Activated T-cell treated with anti-CD3 and anti-CD28 coated beads for 1 hour (primary cell): ENCODE results near the gene SHANK3.

Experiments used
- DNase-seq: peaks from one replicate; pipeline ENCODE4 v3.0.0-alpha.2; 2020; ENCODE audit warnings: low read depth

The SHANK3 gene

DNA sequence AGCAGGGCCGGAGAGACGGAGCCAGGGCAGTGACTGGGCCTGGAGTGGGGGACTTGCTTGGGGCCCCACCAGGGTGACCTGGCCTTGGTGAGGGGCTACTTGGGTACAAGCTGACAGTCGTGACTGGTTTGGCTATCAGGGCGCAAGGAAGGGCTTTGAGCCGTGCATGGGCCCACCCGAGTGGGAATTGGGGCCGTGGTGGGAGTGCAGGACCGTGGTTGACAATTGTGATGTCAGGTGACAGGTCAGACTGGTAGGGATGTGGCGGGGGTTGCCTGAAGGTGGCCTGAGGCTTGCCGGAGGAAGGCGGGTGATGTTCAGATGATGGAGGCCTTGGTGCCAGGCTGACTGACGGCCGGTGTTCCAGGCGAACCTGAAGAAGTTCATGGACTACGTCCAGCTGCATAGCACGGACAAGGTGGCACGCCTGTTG is 5.6 kb downstream of the SHANK3 start:
- DNase-seq, result no peak

DNA sequence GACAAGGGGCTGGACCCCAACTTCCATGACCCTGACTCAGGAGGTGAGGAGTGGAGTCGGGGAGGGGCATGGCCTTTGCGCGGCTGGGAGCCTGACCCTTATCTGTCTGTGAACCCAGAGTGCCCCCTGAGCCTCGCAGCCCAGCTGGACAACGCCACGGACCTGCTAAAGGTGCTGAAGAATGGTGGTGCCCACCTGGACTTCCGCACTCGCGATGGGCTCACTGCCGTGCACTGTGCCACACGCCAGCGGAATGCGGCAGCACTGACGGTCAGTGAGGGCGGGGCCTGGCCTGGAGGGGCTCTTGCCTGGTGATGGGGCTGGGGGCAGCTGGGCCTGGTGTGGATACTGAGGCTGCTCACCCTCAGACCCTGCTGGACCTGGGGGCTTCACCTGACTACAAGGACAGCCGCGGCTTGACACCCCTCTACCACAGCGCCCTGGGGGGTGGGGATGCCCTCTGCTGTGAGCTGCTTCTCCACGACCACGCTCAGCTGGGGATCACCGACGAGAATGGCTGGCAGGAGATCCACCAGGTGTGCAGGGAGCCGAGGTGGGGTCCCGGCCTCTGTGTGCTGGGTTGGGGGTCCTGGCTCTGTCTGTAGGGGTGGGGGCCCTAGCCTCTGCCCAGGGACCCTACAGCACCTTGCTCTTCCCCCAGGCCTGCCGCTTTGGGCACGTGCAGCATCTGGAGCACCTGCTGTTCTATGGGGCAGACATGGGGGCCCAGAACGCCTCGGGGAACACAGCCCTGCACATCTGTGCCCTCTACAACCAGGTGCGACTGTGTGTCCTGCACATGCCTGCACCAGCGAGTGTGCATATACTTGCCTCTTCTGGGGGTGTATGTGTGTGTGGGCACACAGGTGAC is 6.3 kb downstream of the SHANK3 start:
- no peak for DNase-seq

DNA sequence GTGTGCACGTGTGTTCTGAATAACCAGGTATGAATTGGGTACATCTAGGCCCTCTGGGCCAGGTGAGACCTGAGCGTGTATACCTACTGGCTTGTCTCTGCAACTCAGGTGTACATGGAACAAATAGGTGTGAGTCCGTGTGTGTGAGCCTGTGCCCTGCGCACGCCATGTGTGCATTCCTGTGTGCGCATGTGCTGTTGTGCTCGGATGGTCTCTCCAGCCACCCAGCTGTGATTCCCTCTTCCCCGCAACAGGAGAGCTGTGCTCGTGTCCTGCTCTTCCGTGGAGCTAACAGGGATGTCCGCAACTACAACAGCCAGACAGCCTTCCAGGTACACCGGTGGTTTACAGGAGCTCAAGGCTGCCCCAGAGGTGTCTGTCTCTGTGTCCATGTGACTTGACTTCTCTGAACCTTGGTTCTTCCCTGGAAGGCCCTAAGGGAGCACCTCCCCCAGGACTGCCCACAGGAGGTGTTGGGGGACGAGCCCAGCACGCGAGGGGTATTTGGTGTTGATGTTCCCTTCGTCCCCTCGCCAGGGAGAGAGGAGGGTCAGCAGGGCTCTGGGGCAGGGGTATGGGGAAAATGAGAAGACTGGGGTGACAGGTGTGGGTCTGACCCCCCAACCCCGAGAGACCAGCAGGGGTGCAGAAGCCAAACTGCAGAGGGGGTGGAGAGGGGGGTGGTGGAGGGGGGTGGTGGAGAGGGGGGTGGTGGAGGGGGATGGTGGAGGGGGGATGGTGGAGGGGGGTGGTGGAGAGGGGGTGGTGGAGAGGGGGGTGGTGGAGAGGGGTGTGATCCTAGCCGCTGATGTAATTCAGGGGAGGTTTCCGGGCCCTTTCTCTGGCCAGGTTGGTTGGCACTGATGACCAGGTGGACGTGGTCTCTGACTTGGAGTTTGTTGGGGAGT is 10.7 kb downstream of the SHANK3 start:
- no peak for DNase-seq

DNA sequence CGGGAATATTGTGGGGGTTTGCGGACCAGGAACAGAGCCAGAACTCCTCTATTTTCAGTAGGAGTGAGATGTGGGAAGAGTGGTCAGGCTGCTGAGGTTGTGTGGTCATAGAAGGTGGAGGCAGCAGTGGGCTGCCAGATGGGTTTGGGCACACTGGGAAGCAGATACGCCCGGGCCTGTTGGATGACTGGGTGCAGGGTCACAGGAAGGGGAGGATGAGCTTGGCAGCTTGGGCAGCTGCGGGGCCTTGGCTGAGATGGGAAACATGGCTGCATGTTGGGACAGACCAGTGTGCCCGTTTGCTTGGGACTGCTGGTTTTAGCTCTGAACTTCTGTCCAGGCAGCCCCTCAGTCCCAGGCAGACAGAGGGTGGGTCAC is 11.4 kb downstream of the SHANK3 start:
- DNase-seq, result no peak

DNA sequence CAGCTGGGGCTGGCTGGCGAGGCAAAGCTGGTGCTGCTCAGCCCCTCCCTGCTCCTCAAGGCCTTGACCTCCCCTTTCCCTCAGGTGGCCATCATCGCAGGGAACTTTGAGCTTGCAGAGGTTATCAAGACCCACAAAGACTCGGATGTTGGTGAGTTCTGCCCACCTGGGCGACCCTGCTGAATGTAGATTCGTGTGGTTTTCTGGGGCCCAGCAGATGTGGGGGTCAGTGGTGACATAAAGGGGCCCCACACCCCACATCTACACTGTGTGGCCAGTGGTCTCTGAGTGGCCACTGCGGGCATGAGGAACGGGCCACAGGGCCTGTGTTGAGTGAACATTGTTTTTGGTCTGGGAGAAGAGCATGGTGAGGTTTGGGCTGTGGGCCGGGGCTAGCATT is 11.9 kb downstream of the SHANK3 start:
- DNase-seq, result no peak

DNA sequence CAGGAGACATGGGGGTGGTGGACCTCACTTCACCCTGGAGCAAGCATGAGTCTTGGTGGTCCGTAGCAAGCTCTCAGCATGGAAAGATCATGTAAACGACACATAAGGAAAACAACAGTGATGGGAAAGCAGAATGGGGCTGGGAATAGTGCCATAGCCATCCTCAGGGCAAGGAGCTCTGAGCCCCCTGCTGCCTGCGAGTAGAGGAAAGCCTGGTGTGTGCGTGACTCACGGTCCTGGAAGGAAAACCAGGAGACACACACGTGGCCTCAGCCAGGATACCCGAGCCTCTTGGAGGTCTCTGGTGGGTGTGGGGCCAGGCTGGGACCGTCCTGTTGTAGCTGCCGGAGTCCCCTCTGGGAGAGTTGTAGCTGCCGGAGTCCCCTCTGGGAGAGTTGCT is 12.4 kb downstream of the SHANK3 start:
- DNase-seq, result no peak

DNA sequence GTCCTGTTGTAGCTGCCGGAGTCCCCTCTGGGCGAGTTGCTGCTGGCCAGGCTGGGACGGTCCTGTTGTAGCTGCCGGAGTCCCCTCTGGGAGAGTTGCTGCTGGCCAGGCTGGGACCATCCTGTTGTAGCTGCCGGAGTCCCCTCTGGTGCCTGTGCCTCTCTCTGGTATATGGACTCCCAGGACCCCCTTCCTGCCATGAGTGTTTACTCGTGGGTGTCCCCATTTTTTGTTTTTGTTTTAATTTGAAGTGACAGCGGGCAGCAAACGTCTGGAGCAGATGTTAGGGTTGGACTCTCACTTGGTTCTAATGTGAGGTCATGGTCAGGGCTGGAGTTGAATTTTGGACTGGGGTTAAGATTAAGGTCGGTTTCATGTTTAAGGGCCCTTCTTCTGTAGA is 14.2 kb downstream of the SHANK3 start:
- no peak for DNase-seq

DNA sequence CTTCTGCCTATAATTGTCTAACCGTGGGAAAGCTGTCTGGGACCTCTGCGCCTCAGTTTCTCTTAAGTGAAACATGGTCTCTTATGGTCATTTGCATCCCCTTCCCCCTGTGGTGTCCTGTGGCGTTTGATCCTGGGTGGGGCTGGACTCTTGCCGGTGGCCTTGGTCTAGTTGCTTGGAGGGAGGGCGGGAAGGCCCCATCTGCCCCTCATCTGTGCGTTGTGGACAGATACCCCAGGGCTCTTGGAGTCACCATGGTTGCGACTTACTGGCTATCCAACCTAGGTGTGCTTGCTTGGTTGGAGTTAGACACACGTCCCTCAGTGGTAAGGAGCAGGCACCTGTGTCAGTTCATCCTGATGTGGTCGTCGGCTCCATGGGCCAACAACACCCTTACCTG is 15.2 kb downstream of the SHANK3 start:
- no peak for DNase-seq

DNA sequence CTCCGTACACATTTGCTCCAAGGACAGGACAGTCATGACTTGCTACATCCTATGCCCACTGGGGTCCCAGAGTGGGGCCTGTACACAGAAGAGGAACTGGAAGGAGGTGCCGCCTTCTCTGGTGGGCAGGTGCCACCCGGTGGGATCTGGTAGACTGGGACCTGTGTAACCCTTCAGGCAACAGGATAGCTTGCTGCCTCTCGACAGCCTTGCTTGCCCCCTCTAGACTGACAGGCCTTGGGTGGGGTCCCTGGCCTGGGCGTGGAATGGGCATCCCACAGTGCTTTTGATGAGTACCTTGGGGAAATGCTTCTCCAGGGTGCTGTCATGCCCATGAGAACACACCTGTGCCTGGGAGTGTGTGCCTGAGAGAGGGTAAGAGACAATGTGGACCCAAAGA is 15.8 kb downstream of the SHANK3 start:
- no peak for DNase-seq

DNA sequence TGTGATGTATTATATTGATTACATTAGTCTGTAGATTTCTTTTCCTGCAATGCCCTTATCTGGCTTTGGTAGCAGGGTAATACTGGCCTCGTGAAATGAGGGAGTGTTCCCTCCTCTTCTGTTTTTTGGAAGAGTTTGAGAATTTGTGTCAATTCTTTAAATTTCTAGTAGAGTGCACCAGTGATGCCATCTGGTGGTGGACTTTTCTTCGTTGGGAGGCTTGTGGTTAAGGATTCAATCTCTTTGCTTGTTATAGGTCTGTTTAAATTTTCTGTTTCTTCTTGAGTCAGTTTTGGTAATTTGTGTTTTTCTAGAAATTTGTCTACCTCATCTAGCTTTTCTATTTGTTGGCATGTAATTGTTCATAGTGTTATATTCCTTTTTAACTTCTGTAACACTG is 18.9 kb downstream of the SHANK3 start:
- no peak for DNase-seq

DNA sequence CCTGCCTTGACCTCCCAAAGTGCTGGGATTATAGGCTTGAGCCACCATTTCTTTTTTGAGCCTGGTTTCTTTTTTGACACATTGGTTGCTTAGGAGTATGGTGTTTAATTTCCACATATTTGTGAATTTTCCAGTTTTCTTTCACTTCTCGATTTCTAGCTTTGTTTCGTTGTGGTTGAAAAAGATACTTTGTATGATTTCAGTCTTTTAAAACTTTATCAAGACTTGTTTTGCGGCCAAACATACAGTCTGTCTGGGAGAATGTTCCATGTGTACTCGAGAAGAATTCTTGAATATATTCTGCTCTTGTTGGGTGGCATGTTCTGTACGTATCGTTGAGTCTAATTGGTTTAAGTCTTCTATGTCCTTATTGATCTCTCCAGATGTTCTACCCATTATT is 20.8 kb downstream of the SHANK3 start:
- no peak for DNase-seq

DNA sequence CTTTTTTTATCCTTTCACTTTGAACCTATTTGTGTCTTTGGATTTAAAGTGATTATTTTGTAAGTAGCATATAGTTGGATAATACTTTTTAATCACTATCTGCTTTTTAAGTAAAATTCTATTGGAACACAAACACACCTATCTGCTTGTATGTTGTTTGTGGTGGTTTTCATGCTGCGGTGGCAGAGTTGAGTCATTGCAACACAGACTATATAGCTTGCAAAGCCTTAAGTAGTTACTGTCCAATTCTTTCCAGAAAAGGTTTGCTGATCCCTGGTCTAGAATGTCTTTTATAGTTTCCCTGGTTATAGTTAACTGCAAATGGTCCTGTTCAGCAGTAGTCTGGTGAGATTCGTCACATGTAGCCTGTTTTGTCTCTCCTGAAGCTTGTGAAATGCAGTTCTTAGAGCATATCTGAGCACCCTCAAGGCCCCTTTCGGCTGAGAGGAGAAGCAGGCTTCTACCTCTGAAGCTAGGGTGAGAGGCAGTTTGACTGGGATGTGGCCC is 21.5 kb downstream of the SHANK3 start:
- no peak for DNase-seq

DNA sequence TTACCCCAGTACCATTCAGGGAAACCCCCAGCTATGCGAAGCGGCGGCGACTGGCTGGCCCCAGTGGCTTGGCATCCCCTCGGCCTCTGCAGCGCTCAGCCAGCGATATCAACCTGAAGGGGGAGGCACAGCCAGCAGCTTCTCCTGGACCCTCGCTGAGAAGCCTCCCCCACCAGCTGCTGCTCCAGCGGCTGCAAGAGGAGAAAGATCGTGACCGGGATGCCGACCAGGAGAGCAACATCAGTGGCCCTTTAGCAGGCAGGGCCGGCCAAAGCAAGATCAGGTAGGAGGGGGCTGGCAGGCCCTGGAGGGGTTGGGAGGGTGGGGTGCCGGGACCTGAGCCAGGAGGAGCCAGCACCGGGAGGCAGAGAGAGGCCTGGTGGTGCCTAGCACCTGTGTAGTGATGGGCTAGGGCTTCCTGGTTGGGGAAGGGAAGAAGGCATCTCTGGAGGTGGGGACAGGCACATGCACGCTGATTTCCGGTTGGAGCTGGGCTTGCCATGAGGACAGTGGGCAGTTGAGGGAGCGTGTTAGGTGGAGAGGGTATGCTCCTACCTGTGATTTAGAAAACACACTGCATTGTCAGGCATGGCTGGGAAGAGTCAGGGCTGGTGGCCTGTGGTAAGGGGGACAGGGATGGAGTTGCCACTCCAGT is 22.3 kb downstream of the SHANK3 start:
- DNase-seq, result no peak

DNA sequence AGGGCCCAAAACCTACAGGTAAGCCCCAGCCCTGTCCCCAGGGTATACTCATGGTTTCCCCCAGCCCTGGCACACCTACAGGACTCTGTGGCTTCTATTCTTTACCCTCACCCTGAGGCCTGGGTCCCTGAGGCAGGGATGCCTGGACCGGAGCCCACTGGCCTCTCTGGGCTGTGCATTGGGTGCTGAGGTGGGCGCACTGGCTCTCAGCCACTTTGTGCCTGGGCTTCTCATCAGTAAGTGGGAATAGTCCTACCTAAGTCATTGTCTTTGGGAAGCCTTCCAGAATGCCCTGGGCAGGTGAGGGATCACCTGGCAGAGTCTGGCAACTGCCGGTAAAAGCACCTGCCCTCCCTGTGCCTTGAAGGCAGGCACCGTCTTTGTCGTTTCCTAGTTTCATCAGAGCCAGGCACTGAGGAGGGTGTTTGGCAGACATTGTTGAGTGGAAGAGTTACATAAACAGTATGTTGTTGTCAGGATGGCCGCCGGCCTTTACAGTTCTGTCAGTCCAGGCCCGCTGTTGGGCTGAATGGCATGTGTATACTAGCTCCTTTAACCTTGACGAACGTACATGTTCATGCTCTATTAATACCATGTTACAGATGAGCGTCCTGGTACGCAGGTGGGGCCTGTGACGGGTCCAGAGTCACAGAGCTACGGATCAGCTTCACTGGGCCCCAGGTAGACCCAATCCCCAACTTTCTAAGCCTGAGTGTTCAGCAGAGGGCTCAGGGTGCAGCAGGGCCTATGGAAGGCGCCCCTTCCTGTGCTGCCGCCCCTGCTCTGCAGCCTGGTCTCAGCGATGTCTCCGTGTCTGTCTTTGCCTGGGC is 23.0 kb downstream of the SHANK3 start:
- DNase-seq, result no peak

DNA sequence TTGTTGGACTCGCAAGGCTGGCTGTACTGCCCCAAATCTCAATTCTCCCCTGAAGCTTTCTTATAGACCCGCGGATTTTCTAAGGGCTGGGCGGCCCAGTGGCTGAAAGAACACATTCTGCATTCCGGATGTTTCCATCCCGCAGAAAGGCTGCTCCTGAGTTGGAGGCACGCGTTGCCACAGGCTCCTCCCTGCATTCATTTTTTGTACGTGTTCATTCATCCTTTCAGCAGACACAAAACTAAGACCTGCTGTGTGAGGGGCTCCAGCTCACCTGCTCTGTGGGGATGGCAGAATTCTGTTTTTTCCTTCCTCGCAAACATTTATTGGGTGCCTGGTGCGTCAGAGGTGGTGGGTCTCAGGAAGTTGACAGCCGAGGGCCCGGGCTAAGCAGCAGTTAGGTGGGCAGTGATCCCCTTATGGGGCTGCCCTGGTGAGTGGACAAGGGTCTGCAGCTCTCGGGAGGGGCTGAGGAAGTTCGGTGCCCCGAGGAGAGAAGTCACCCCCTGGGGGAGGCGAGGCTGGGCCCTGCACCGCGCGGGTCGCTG is 23.7 kb downstream of the SHANK3 start:
- DNase-seq, result no peak

DNA sequence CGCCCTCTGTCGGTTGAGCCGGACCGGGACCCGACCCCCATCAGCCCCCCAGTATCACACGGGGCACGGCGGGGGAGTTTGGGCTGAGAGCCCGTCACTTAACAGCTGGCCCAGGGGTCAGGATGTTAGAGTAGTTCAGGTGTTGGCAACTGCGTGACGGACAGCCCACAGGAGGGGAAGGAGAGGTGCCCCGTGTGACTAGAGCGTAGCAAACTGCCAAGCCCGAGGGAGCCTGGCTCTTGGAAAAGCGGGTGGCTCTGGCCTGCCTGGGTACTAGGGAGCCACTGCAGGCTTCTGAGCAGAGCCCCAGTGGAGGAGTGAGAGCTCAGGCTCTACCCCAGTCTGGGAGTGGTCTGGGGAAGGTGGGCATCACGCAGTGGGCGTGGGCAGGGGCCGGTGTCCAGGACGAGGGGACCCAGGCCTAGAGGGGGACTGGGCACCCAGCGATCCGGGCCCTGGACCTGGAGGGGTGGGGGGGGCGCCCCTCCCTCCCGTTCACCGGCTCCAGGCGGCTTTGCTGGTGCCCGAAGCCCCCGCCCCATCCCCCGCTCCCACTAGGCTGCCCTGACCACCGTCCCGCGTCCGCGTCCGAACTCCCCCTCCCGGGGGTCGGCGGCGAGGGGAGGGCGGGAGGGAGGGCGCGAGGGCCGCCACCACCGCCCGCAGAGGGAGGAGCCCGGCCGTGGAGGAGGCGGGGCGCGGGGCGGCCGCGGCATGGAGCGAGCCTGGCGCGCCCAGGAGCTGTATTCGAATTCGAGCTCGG is 24.4 kb downstream of the SHANK3 start:
- no peak for DNase-seq

DNA sequence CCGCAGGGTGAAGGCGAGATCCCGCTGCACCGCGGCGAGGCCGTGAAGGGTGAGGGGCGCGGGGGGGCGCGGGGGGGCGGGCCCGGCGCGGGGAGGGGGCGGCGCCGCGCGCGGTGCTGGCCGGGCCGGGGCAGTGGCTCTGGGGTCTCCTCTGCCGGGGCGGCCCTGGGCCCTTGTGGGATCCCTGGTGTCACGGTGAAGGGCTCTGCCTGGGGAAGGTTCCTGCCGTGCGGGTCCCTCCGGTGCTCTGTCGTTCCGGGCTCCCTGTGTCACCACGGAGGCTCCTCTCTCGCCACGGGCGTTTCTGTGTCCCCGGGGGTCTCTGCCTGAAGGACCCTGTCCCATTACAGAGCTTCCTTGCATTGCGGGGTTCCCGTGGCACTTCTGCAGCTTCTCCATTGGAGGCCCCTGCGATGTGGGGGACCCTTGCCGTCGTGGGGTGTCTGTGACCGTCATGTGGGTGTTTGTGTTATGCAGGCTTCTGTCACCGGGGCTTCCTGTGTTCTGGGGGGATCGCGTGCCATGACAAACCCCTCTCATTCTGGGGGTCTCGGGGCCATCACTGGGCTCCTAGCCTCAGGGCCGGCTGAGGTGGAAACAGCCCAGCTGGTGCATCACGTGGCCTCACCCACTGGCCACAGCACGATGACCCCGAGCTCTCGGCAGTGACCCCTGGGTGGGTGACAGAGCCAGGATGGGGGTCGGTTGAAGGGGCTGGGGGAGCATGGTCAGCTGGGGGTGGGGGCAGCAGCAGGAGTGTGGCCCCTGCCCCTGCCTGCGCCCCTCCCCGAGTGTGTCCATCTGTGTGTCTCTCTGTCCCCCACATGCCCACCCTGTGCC is 25.3 kb downstream of the SHANK3 start:
- no peak for DNase-seq

DNA sequence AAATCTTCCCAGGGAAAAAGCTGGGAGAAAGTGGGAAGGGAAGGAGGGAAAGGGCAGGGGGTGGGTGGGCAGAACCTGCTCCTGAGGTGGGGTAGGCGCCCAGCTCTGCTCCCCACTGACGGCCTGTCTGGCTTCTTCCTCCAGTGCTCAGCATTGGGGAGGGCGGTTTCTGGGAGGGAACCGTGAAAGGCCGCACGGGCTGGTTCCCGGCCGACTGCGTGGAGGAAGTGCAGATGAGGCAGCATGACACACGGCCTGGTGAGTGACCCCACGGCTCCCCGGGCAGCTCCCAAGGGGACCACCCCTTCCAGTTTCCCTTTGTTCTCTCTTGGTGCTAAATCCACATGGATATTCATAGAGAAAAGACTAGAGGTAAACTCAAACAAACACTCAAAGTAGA is 25.9 kb downstream of the SHANK3 start:
- DNase-seq, result no peak

DNA sequence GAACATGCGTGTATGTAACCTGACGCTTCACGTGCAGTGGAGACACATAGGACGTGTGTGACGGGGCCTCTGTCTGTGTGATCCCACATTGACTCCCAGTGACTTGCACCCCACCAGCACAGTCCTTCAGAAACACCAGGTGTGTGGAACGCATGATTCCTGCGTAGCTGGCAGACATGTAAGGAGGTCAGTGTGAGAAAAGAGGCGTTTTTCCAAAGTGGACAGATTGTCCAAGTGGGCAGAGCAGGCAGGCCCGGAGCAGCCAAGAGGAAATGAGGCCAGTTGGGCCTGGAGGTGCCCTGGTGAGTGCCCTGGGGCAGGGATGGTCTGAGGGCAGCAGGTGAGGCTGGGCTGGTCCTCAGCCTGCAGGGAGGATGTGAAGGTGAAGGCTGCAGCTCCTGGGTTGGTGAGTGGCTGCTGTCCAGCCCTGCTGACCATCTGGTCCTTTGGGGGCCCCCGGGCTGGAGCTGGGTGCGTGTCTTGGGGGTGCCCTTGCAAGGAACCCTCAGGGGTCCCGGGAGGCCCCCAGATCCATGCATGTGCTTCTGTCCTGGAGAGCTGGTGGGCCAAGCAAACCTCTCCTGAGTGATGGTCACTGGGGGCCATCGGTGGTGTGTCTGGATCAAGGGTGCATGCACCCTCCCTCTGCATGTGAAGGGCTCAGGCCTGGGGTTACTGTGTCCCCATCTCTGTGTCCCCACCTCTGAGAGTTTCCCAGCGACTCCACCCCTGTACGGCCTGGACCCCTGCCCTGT is 26.6 kb downstream of the SHANK3 start:
- no peak for DNase-seq
